Measurements from ENCODE around the gene VWA5B1.

DNA sequence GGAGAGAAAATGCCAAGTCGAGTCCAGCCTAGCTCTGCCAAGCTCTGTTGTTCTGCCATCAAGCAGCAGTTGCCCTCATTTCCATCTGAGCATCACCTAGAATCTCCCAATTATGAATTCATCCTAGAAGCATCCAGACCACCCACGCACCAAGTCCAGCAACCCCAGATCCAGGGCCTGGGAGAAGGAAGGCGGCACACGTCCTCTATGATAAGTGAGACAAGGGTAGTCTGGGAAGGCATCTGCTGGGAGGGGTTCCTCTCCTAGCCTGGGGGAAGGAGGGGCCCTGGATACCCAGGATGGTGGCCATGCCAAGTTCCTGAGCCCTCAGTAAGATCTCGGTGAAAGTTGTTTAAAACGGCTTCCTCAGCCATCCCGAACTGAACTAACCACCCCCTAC lies 70.7 kb downstream of the VWA5B1 start:
- TF ChIP-seq POLR2AphosphoS5 (IDR thresholded peaks at IDR 0.05; ENCODE audit: borderline replicate concordance, low read depth, low read length) (no peak), EZH2 (IDR thresholded peaks at IDR 0.05) (no peak), FOXP2 (optimal IDR thresholded peaks at IDR 0.05; ENCODE audit: control extremely low read depth, extremely low read length, insufficient read depth) (no peak)

Measured in SK-N-MC (cell line).